ENCODE measurements around the gene TNFSF8.

GRCh38 chr9:114935119-114935518 lies 4.7 kb upstream of the TNFSF8 start:
- TF ChIP-seq CTCF (IDR thresholded peaks at IDR 0.05): no peak
- TF ChIP-seq POLR2A (IDR thresholded peaks at IDR 0.05): no peak
